Right renal cortex interstitium (tissue), 3 donors: ENCODE results near the gene NUDT17. TPM values are rescaled to one million over a fixed set of nuclear protein-coding genes. Genes with fewer than 3 reads are reported as not detected.

Experiments
- DNase-seq, 3 donors: peaks; one replicate each; pipeline ENCODE4 v3.0.0-alpha.2; 2013; ENCODE audit warnings: low read depth in 3 of 3, low spot score in 2 of 3
- polyA plus RNA-seq, 3 donors: library from polyadenylated mRNA; unstranded; fragments of 120-200 nt; gene quantifications; one replicate each; pipeline ENCODE4 v1.2.1, GENCODE V29; 2013; ENCODE audit not compliant: insufficient read length in 3 of 3

Gene NUDT17
- polyA plus RNA-seq, 3 donors: 5.4 to 7.2 (median 5.4) TPM

GRCh38 chr1:145845144-145845513 is 301 bp upstream of the NUDT17 start:
- no peak for DNase-seq

- peak in 1 of 3 donors; percentile 31 for DNase-seq
These were observed 777 bp downstream of the NUDT17 start for GRCh38 chr1:145846201-145846612.

GRCh38 chr1:145847827-145848226 is 2.4 kb downstream of the NUDT17 start:
- no peak for DNase-seq

- DNase-seq: no peak
These were observed 4.1 kb downstream of the NUDT17 start for GRCh38 chr1:145849356-145850160.

GRCh38 chr1:145855426-145855948 is 10.1 kb downstream of the NUDT17 start:
- no peak for DNase-seq

- DNase-seq: no peak
These were observed 11.7 kb downstream of the NUDT17 start for GRCh38 chr1:145857170-145857569.

- DNase-seq: no peak
These were observed 12.9 kb downstream of the NUDT17 start for GRCh38 chr1:145858238-145858900.

- peak in 2 of 3 donors; percentile 88 for DNase-seq
These were observed 13.6 kb downstream of the NUDT17 start, which contains the start of gene PIAS3 for GRCh38 chr1:145858901-145859490. TSS of gene PIAS3 (minus strand) at chr1:145859081. CDS start at chr1:145858990, 91 bp downstream.

GRCh38 chr1:145859491-145860023 is 14.1 kb downstream of the NUDT17 start:
- DNase-seq: peak in 2 of 3 donors; percentile 77 to 85

GRCh38 chr1:145863282-145864018 is 18.0 kb downstream of the NUDT17 start:
- DNase-seq: no peak

GRCh38 chr1:145868232-145868631 is 22.8 kb downstream of the NUDT17 start:
- no peak for DNase-seq

GRCh38 chr1:145871994-145872924 is 26.8 kb downstream of the NUDT17 start:
- DNase-seq: no peak

- DNase-seq: no peak
These were observed 29.2 kb downstream of the NUDT17 start for GRCh38 chr1:145874646-145875045.

GRCh38 chr1:145877923-145878486 is 32.6 kb downstream of the NUDT17 start:
- DNase-seq: no peak

GRCh38 chr1:145878724-145879123 is 33.3 kb downstream of the NUDT17 start:
- no peak for DNase-seq

GRCh38 chr1:145879775-145880174 is 34.3 kb downstream of the NUDT17 start:
- no peak for DNase-seq

- DNase-seq: no peak
These were observed 39.2 kb downstream of the NUDT17 start for GRCh38 chr1:145884675-145885074.

- DNase-seq: peak in 1 of 3 donors; percentile 72
These were observed 40.4 kb downstream of the NUDT17 start, which contains the start of gene ANKRD35 for GRCh38 chr1:145885738-145886287. TSS of gene ANKRD35 (minus strand) at chr1:145885866. CDS start at chr1:145885758, 108 bp downstream.
